CD4-positive, CD25-positive, alpha-beta regulatory T cell (primary cell): ENCODE results near the gene SORBS2. TPM values are rescaled to one million over a fixed set of nuclear protein-coding genes. Genes with fewer than 3 reads are reported as not detected.

Experiments
- ATAC-seq, 2 donors: fragments of 150-1000 bp; cut with Tn5 transposase; one replicate each; pipeline ENCODE4 v1.10.0; 2021; ENCODE audit warnings: low read depth in 2 of 2, moderate number of reproducible peaks in 2 of 2, moderate library complexity in 1 of 2
- DNase-seq, 3 donors: peaks; one replicate each; pipeline versions ENCODE4 v3.0.0 to v3.0.0-alpha.2; 2012 to 2022; ENCODE audit warnings: mixed read lengths in 1 of 3
- H3K27ac ChIP-seq: one replicate; pipeline ENCODE4 v1.7.0; 2013; ENCODE audit warnings: mild to moderate bottlenecking, low read length; ENCODE audit not compliant: insufficient read depth, poor library complexity, severe bottlenecking
- H3K27me3 ChIP-seq: one replicate; pipeline ENCODE4 v1.7.0; 2013; ENCODE audit warnings: low read length; ENCODE audit not compliant: control insufficient read depth, insufficient read depth
- H3K36me3 ChIP-seq: one replicate; pipeline ENCODE4 v1.7.0; 2013; ENCODE audit warnings: mild to moderate bottlenecking, low read length, moderate library complexity; ENCODE audit not compliant: control insufficient read depth, insufficient read depth
- H3K4me1 ChIP-seq: 2 replicates; pipeline ENCODE4 v1.7.0; 2013; ENCODE audit warnings: mild to moderate bottlenecking, low read length; ENCODE audit not compliant: insufficient read depth, control insufficient read depth, poor library complexity, severe bottlenecking
- H3K4me3 ChIP-seq: one replicate; pipeline ENCODE4 v1.7.0; 2013; ENCODE audit warnings: low read depth, mild to moderate bottlenecking, low read length, moderate library complexity
- H3K9me3 ChIP-seq, 2 experiments: 1 replicate in 1 of 2; 2 replicates in 1 of 2; pipeline ENCODE4 v1.7.0; 2013; ENCODE audit warnings: low read length in 2 of 2, mild to moderate bottlenecking in 1 of 2, moderate library complexity in 1 of 2; ENCODE audit not compliant: control insufficient read depth in 2 of 2
- H3K27ac Mint-ChIP-seq, 3 donors: one replicate each; pipeline ENCODE4 v1.8.0; 2020 to 2022; ENCODE audit warnings: mild to moderate bottlenecking in 3 of 3, mixed read lengths in 3 of 3, moderate library complexity in 2 of 3
- H3K27me3 Mint-ChIP-seq: one replicate; pipeline ENCODE4 v1.8.0; 2022; ENCODE audit warnings: mild to moderate bottlenecking, mixed read lengths
- H3K36me3 Mint-ChIP-seq: one replicate; pipeline ENCODE4 v1.8.0; 2020; ENCODE audit warnings: mixed read lengths
- H3K4me1 Mint-ChIP-seq, 4 donors: one replicate each; pipeline ENCODE4 v1.8.0; 2020 to 2022; ENCODE audit warnings: mixed read lengths in 4 of 4, mild to moderate bottlenecking in 1 of 4
- H3K4me3 Mint-ChIP-seq, 4 donors: one replicate each; pipeline ENCODE4 v1.8.0; 2020 to 2022; ENCODE audit warnings: mild to moderate bottlenecking in 4 of 4, mixed read lengths in 4 of 4, moderate library complexity in 3 of 4
- H3K9me3 Mint-ChIP-seq, 7 donors: one replicate each; pipeline ENCODE4 v1.8.0; 2020 to 2022; ENCODE audit warnings: mixed read lengths in 7 of 7, mild to moderate bottlenecking in 3 of 7, moderate library complexity in 2 of 7
- polyA plus RNA-seq, 4 donors: library from polyadenylated mRNA; unstranded; fragments of 300-500 nt; fragmentation: Illumina TruSeq; gene quantifications; one replicate each; pipeline ENCODE4 v1.2.3, GENCODE V29; 2021
- total RNA-seq: library from RNA; stranded (reverse); gene quantifications from one replicate; pipeline ENCODE4 v1.2.3, GENCODE V29; 2022

Gene SORBS2
- total and polyA plus RNA-seq, 5 donors from 2014 or later, result 0.07 TPM; not detected in 4

DNA sequence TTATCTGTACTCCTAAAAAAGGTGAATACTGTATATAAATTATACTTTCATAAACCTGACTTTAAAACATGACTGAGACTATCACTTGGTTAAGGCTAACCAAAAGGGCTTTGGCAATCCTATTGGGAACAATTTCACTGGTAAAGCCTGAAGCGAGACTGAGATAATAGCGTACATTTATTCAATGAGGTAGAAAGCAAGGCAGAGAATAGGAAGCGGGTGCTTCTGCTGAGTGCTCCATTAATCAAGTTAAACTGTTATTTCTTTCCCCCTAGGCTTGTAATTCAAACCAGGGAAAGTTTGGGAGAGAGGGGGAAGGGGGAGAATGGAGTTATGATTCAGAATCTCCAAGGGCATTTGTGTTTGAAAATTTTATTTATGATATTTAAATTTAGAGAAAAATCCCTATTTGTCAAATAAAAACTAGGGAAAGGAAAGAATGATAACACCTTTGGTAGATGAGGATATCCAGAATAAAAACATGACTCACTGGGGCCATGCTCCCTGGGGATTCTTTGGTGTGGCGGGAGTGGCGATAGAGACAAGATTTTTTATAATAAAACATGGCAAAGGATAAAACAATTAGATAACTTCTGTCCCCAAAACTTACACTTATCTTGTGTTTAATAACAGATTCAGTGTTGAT, 34.6 kb upstream of the SORBS2 start:
- Histone ChIP-seq H3K27ac (no peak overlapping the region), H3K4me3 (no peak overlapping the region), H3K36me3 (no peaks in the 10 kb centered on the region), H3K27me3 (no peaks in the 10 kb centered on the region), H3K4me1 (no peaks in the 10 kb centered on the region), H3K9me3 (no peaks in the 10 kb centered on the region)
- no peak for ATAC-seq
- Mint-ChIP-seq H3K4me3 (no peak overlapping the region), H3K9me3 (peaks cover 0 to 4% (median 2%) of the 10 kb centered on the region in 7 donors), H3K4me1 (no peaks in the 10 kb centered on the region), H3K27ac (no peak overlapping the region), H3K27me3 (no peaks in the 10 kb centered on the region), H3K36me3 (no peaks in the 10 kb centered on the region)
- no peak for DNase-seq

GRCh38 chr4:185845966-185846365, 34.0 kb upstream of the SORBS2 start:
- no peaks in the 10 kb centered on the region for H3K36me3 ChIP-seq
- no peaks in the 10 kb centered on the region for H3K9me3 ChIP-seq
- no peaks in the 10 kb centered on the region for H3K4me1 ChIP-seq
- Mint-ChIP-seq H3K36me3 (no peaks in the 10 kb centered on the region), H3K4me1 (no peaks in the 10 kb centered on the region), H3K4me3 (no peak overlapping the region), H3K27ac (no peak overlapping the region), H3K9me3 (peaks cover 0 to 4% (median 2%) of the 10 kb centered on the region in 7 donors), H3K27me3 (no peaks in the 10 kb centered on the region)
- H3K4me3 ChIP-seq, result no peak overlapping the region
- no peak for ATAC-seq
- H3K27ac ChIP-seq, result no peak overlapping the region
- no peaks in the 10 kb centered on the region for H3K27me3 ChIP-seq
- DNase-seq, result no peak

DNA sequence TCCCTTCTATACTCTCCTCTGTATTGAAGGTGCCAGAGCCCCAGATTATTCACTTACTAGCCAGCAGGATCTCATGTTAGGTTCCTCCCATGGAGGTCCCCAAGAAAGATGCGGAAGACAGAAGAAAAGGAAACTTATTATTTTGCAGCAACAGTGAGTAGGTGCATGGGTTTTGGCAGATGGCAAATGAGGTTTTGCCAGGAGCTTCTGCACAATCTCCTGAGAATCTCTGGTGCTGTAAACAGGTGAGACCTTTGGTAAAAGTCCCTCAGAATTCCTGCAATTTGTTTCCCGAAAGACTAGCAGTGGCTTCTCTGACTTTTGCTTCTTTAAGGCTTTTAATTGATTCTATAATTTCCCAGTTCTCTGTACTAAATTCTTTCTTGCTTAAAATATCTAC, 29.5 kb upstream of the SORBS2 start:
- H3K27ac Mint-ChIP-seq, result no peak overlapping the region
- DNase-seq, result no peak
- H3K4me1 ChIP-seq, result no peaks in the 10 kb centered on the region
- ATAC-seq, result no peak
- no peaks in the 10 kb centered on the region for H3K9me3 ChIP-seq
- no peak overlapping the region for H3K27ac ChIP-seq
- H3K36me3 ChIP-seq, result no peaks in the 10 kb centered on the region
- H3K27me3 Mint-ChIP-seq, result no peaks in the 10 kb centered on the region
- no peak overlapping the region for H3K4me3 Mint-ChIP-seq
- no peaks in the 10 kb centered on the region for H3K27me3 ChIP-seq
- H3K4me3 ChIP-seq, result no peak overlapping the region
- no peaks in the 10 kb centered on the region for H3K4me1 Mint-ChIP-seq
- no peaks in the 10 kb centered on the region for H3K36me3 Mint-ChIP-seq
- H3K9me3 Mint-ChIP-seq, result peaks cover 0 to 4% (median under 1%) of the 10 kb centered on the region in 7 donors

GRCh38 chr4:185840953-185841352, 29.0 kb upstream of the SORBS2 start:
- Mint-ChIP-seq H3K4me1 (no peaks in the 10 kb centered on the region), H3K27ac (no peak overlapping the region), H3K27me3 (no peaks in the 10 kb centered on the region), H3K36me3 (no peaks in the 10 kb centered on the region), H3K9me3 (peaks cover 0 to 4% (median 0%) of the 10 kb centered on the region in 7 donors), H3K4me3 (no peak overlapping the region)
- H3K27me3 ChIP-seq, result no peaks in the 10 kb centered on the region
- no peak for ATAC-seq
- H3K4me1 ChIP-seq, result no peaks in the 10 kb centered on the region
- H3K4me3 ChIP-seq, result no peak overlapping the region
- H3K9me3 ChIP-seq, result no peaks in the 10 kb centered on the region
- no peak for DNase-seq
- no peaks in the 10 kb centered on the region for H3K36me3 ChIP-seq
- no peak overlapping the region for H3K27ac ChIP-seq

DNA sequence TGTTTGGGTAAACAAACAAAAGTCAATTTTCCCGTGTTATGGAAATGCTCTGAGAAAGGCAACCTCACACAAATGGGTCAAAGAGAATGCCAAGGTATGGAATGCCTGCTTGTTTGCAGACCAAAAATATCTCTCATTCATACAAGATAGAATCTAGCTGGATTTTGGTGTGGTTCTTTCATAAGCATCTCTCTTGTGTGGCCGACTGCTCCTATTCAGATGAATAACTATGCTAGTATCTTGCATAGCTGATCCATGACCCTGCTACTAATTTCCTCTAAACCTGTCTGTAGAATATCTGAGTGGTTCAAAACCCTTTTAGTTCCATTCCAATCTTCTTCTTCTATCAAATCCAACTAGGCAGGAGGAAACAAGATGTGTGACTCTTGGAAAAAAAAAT, 28.2 kb upstream of the SORBS2 start:
- no peaks in the 10 kb centered on the region for H3K36me3 Mint-ChIP-seq
- H3K27me3 ChIP-seq, result no peaks in the 10 kb centered on the region
- no peaks in the 10 kb centered on the region for H3K36me3 ChIP-seq
- no peak overlapping the region for H3K27ac ChIP-seq
- ATAC-seq (no peak), DNase-seq (no peak)
- H3K4me1 Mint-ChIP-seq, result no peaks in the 10 kb centered on the region
- H3K4me3 Mint-ChIP-seq, result no peak overlapping the region
- H3K4me3 ChIP-seq, result no peak overlapping the region
- no peaks in the 10 kb centered on the region for H3K9me3 ChIP-seq
- H3K27ac Mint-ChIP-seq, result no peak overlapping the region
- H3K4me1 ChIP-seq, result no peaks in the 10 kb centered on the region
- peaks cover under 1% of the 10 kb centered on the region for H3K27me3 Mint-ChIP-seq
- H3K9me3 Mint-ChIP-seq, result peaks cover 0 to 4% (median 0%) of the 10 kb centered on the region in 7 donors

DNA sequence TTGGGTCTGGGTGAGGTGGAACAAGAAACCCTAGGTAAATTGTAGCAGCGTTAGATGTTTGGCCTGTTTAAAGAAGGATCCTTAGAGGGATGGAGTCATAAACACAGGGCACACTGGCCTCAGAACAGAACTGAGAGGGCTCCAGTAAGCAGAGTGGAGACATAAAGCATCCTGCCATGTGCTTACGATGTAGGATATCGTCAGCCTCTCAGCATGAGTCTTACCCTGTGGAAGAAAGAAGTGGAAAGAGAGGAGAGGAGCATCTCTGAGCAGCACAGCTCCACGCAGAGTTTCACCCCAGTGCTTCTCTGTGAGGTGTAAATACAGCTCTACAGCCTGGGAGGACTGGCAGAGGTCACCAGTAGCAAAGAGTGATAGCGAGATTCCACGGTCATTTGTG, 27.8 kb upstream of the SORBS2 start:
- no peaks in the 10 kb centered on the region for H3K4me1 ChIP-seq
- Mint-ChIP-seq H3K4me3 (no peak overlapping the region), H3K27me3 (peaks cover 5% of the 10 kb centered on the region), H3K27ac (no peak overlapping the region), H3K9me3 (peaks cover 0 to 3% (median 0%) of the 10 kb centered on the region in 7 donors), H3K4me1 (no peaks in the 10 kb centered on the region), H3K36me3 (no peaks in the 10 kb centered on the region)
- ATAC-seq, result no peak
- no peak overlapping the region for H3K4me3 ChIP-seq
- DNase-seq, result no peak
- no peaks in the 10 kb centered on the region for H3K9me3 ChIP-seq
- no peaks in the 10 kb centered on the region for H3K27me3 ChIP-seq
- H3K36me3 ChIP-seq, result no peaks in the 10 kb centered on the region
- no peak overlapping the region for H3K27ac ChIP-seq

- no peaks in the 10 kb centered on the region for H3K36me3 ChIP-seq
- no peaks in the 10 kb centered on the region for H3K9me3 Mint-ChIP-seq
- H3K27me3 Mint-ChIP-seq, result peaks cover 5% of the 10 kb centered on the region
- no peak overlapping the region for H3K27ac Mint-ChIP-seq
- H3K4me1 Mint-ChIP-seq, result no peaks in the 10 kb centered on the region
- ATAC-seq (no peak), DNase-seq (no peak)
- H3K27ac ChIP-seq, result no peak overlapping the region
- no peaks in the 10 kb centered on the region for H3K36me3 Mint-ChIP-seq
- H3K27me3 ChIP-seq, result no peaks in the 10 kb centered on the region
- no peak overlapping the region for H3K4me3 Mint-ChIP-seq
- no peaks in the 10 kb centered on the region for H3K9me3 ChIP-seq
- H3K4me3 ChIP-seq, result no peak overlapping the region
- no peaks in the 10 kb centered on the region for H3K4me1 ChIP-seq
These were observed 27.3 kb upstream of the SORBS2 start for GRCh38 chr4:185839194-185839712.

DNA sequence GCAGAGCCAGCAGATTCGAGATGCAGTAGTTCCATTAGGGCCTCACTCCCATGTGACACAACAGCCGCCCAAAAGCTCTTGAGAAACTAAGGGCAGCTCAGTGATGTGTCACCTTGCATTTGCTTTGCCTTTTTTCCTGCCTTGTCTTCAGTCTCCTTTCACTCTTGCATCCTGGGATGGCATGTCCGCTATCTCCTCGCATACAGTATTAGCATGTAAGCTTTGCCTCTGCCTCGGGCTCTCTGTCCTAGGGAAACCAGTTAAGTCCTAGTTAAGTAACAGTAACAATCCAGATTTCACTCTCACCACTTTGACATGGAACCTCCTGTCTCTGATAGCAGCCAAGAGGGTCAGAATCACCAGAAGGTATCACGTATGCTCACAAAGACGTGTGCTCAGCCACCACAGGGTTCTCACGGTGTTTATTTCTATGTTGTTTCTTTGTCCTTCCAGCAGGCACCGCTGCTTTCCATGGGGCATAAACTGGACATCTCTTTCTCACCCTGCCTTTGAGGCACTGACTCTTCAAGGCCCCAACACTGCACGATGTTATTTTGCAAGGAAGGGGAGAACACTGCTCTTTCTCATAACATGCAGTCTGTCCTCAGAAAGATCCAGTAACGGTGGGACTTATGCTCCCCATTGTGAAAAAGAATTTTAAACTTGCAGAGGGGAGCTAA, 26.7 kb upstream of the SORBS2 start:
- ATAC-seq, result no peak
- DNase-seq, result no peak
- Histone ChIP-seq H3K9me3 (no peaks in the 10 kb centered on the region), H3K4me3 (no peak overlapping the region), H3K4me1 (no peaks in the 10 kb centered on the region), H3K27me3 (no peaks in the 10 kb centered on the region), H3K27ac (no peak overlapping the region), H3K36me3 (no peaks in the 10 kb centered on the region)
- H3K27ac Mint-ChIP-seq, result no peak overlapping the region
- H3K9me3 Mint-ChIP-seq, result no peaks in the 10 kb centered on the region
- H3K4me1 Mint-ChIP-seq, result no peaks in the 10 kb centered on the region
- H3K4me3 Mint-ChIP-seq, result no peak overlapping the region
- no peaks in the 10 kb centered on the region for H3K36me3 Mint-ChIP-seq
- peaks cover 5% of the 10 kb centered on the region for H3K27me3 Mint-ChIP-seq
